ENCODE data around the gene MAP7. TPM values are rescaled to one million over a fixed set of nuclear protein-coding genes. Genes with fewer than 3 reads are reported as not detected.
"Not testable (repeated sequence)": the region's sequence is repeated elsewhere in the genome, so short reads cannot be mapped to it uniquely, and the experiment has no call there.

Gene MAP7
- total RNA-seq, 4 donors from 2014 or later, result 0.84 to 1.5 (median 1.4) TPM

GRCh38 chr6:136383268-136383937, 166.8 kb downstream of the MAP7 start:
- no peaks in the 10 kb centered on the region for H3K9me3 ChIP-seq
- no peaks in the 10 kb centered on the region for H3K4me1 ChIP-seq
- no peaks in the 10 kb centered on the region for H3K36me3 ChIP-seq
- no peak overlapping the region for H3K4me3 ChIP-seq
- 61 to 64% methylated on average over 9 of the region's 9 CpGs for WGBS, 2 donors
- TF ChIP-seq POLR2A (IDR thresholded peaks at IDR 0.05) (no peak), CTCF (IDR thresholded peaks at IDR 0.05) (no peak), EP300 (IDR thresholded peaks at IDR 0.05) (no peak)
- no peak for DNase-seq (ENCODE audit: low spot score in 2 of 2)
- no peak overlapping the region for H3K27ac ChIP-seq
- no peaks in the 10 kb centered on the region for H3K27me3 ChIP-seq

- no peaks in the 10 kb centered on the region for H3K4me1 ChIP-seq
- H3K36me3 ChIP-seq, result no peaks in the 10 kb centered on the region
- TF ChIP-seq CTCF (IDR thresholded peaks at IDR 0.05), result no peak
- no peak for TF ChIP-seq POLR2A (IDR thresholded peaks at IDR 0.05)
- no peak for TF ChIP-seq EP300 (IDR thresholded peaks at IDR 0.05)
- no peaks in the 10 kb centered on the region for H3K9me3 ChIP-seq
- DNase-seq (ENCODE audit: low spot score in 2 of 2), result no peak
- H3K27ac ChIP-seq, result no peak overlapping the region
- no peak overlapping the region for H3K4me3 ChIP-seq
- no peaks in the 10 kb centered on the region for H3K27me3 ChIP-seq
These were observed 167.5 kb downstream of the MAP7 start for GRCh38 chr6:136382676-136383252.

DNA sequence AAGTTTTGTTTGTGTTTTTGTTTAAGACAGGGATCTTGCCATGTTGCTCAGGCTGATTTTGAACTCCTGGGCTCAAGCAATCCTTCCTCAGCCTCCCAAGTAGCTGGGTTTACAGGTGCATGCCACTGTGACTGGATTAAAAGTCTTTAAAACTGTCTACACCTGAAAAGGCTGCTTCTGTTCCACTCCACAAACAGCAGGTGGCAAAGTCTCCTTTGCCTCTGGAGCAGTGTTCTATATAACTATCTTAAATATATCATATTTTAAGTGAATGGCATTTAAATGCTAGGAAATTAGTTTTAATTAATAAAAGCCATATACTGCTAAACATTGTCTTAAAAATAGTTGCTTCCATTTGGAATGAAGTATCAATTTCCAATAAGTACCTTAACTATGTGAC, 171.3 kb downstream of the MAP7 start:
- DNase-seq (ENCODE audit: low spot score in 2 of 2), result no peak
- Histone ChIP-seq H3K4me3 (no peak overlapping the region), H3K9me3 (no peaks in the 10 kb centered on the region), H3K36me3 (no peaks in the 10 kb centered on the region), H3K27me3 (no peaks in the 10 kb centered on the region), H3K27ac (no peak overlapping the region), H3K4me1 (no peaks in the 10 kb centered on the region)
- no peak for TF ChIP-seq EP300 (IDR thresholded peaks at IDR 0.05)
- TF ChIP-seq POLR2A (IDR thresholded peaks at IDR 0.05), result no peak
- TF ChIP-seq CTCF (IDR thresholded peaks at IDR 0.05), result no peak

- not testable (repeated sequence) for DNase-seq (ENCODE audit: low spot score in 2 of 2); H3K4me1 ChIP-seq; H3K9me3 ChIP-seq; H3K27ac ChIP-seq; H3K27me3 ChIP-seq; H3K4me3 ChIP-seq; H3K36me3 ChIP-seq
- WGBS, 2 donors, result 85 to 93% methylated on average over 4 of the region's 4 CpGs
These were observed 174.4 kb downstream of the MAP7 start for GRCh38 chr6:136375836-136376235.

GRCh38 chr6:136371959-136372358, 178.3 kb downstream of the MAP7 start:
- DNase-seq (ENCODE audit: low spot score in 2 of 2), result no peak
- WGBS, 2 donors, result 27 to 30% methylated on average over 2 of the region's 2 CpGs
- H3K27ac ChIP-seq, result no peak overlapping the region

More at GRCh38 chr6:136371959-136372358, 178.3 kb downstream of the MAP7 start:
- Histone ChIP-seq H3K9me3 (no peaks in the 10 kb centered on the region), H3K27me3 (no peaks in the 10 kb centered on the region), H3K4me1 (no peaks in the 10 kb centered on the region), H3K4me3 (no peak overlapping the region), H3K36me3 (no peaks in the 10 kb centered on the region)
- TF ChIP-seq POLR2A (IDR thresholded peaks at IDR 0.05) (no peak), CTCF (IDR thresholded peaks at IDR 0.05) (no peak), EP300 (IDR thresholded peaks at IDR 0.05) (no peak)
